Stimulated activated CD4-positive, alpha-beta T cell treated with anti-CD3 and anti-CD28 coated beads, Interleukin-4, amount 100 ng/mL, for 4 hours (primary cell): ENCODE measurements around the gene AATK.

Source experiments
- DNase-seq, 2 experiments: peaks; one replicate each; pipeline ENCODE4 v3.0.0-alpha.2; 2020

Gene AATK

DNA sequence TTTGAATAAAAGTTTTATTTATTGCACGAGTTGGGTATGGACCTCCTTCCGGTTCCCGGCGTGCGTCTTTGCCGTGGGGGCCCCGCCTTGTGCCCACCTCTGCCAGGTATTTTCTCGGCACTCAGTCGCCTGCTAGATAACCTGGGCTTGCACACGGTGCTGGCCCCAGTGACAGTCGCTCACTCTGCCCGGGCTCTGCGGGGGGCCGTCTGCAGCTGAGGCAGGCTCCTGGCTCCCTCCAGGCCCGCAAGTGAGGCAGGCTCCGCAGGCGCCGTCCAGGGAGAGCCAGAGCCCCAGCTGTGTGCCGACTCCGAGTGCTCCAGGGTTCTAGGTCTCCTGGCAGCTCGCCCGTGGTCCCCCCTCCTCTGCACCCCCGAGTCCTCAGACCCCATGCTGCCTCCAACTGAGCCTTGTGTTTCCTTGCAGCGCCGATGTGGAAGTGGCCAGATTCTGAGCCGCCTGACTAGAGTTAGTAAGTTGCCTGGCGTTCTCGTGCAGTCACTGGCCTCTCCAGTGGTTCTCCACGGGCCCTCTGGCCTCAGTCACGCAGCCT, 55.5 kb downstream of the AATK start:
- DNase-seq: no peak

DNA sequence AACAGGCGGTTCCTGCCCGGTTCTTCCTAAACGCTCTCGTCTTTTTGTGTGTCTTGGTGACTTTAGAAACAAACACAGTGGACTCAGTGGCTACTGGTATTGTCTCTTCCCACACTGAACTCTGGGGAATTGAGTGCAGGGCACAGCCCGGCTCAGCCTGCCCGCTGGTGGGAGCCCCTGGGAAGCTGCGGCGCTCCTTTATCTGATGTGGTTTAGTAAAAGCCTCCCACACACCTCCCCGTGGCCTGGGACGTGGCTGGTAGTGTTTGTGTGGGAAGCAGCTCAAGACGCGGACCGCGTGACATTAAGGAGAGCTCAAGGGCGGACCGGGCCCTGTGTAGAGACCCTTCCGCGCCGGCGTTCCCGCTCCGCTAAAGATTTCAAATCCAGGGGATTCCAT, 56.1 kb downstream of the AATK start:
- no peak for DNase-seq

DNA sequence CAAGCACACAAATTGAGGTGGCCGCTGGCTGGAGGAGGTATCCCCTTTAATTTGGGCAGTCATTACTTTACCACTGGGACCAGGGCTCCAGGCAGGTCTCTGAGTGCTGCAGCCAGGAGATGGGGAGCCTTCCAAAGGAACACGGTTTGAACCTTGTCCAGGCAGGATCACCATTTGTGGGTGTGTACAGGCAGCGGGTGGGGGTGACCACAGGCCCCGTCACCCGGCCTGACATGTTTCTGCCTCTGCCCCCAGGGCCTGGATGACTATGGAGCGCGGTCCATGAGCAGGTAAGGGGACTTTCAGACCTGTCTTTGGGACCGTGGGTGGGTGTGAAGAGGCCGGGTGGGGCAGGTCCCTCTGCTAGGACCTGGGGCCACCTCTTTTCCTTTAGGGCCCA, 57.8 kb downstream of the AATK start:
- no peak for DNase-seq

DNA sequence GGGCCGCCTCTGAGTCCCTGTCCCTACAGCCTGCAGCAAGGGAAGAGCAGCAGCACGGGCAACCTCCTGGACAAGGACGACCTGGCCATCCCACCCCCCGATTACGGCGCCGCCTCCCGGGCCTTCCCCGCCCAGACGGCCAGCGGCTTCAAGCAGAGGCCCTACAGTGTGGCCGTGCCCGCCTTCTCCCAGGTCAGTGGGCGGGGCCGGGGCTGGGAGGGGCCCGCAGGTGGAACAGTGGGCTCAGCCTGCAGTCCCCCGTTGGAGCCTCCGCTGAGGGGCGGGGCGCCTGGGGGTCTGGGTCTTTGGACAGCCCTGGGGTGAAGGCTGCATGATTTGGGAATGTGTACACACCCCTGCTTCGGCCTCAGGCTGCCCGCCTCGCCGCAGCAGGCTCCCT, 59.3 kb downstream of the AATK start:
- DNase-seq: no peak

DNA sequence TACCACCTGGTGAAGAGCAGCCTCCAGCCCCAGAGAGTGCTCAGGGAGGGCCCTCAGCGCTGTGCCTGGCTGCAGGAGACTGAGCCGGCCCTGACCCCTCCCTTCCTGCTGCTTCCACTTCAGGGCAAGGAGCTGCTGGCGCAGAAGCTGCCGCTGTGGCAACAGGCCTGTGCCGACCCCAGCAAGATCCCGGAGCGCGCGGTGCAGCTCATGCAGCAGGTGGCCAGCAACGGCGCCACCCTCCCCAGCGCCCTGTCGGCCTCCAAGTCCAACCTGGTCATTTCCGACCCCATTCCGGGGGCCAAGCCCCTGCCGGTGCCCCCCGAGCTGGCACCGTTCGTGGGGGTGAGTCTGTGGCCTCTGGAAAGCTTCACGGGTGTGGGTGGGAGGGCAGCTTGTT, 62.6 kb downstream of the AATK start:
- DNase-seq: no peak

DNA sequence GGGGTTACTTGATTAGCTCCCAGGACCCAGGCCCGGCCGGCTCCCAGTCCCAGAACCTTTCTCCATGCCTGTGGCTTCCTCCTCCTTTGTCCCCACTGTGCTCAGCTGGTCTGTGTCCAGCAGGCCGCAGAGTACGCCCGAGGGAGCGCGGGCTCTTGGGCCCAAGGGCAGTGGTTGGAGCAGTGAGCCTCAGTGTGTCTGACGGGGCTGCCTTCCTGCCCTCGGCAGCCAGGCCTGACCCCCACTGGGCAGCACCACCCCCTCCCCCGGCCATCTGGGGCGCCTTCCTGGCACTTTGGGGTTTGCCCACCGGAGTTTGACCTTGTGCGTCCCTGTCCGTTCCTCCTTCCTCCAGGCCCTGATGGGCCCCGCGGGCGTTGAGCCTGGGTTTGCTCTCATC, 63.2 kb downstream of the AATK start:
- no peak for DNase-seq

DNA sequence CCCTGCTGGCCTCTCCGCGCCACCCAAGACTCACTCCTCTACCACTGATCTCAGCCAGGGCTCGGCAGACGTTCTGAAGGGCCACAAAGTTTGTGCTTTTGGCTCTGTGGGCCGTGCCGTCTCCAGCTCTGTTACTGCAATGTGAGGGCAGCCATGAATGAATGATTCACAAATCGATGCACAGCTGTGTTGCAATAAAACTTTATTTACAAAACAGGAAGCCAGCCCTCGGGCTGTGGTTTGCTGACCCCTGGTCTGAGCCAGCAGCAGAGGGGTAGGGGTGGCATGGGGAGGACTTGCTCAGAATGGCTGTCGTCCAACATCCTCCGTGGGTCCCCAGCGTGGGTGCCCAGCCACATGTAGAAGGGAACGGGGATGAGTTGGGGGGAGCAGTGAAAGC, 63.7 kb downstream of the AATK start:
- no peak for DNase-seq

DNA sequence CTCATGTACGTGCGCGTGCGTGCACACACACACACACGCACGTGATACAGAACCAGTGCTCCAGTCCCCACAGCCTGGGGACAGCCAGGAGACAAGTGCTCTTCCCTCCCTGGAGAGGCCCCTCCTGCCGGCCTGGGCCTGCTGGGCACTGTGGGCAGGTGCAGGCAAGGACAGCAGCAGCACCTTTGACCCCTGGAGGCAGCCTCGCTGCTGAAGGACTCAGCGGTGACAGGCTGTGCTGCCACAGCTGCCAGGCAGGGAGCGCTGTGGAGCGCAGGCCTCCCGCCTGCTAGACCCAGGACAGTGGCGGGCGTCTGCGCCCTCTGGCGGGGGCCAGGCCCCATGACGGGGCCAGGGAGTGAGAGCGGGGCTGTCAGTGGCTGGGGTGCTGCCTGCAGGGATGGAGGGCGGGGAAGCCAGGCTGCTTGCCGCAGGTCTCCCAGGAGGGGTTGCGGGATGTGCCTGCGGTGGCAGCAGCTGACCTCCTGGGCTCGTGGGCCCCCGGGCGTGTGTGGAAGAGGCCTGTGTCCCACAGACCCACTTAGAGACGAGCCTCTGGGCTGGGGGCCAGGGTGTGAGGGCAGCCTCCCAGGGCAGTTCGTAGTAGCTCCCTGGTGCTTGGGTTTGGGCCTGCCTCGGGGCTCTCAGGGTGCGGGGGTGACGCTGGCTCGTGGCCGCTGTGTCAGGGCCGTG, 64.3 kb downstream of the AATK start:
- peak; percentile 82 to 85 for DNase-seq

DNA sequence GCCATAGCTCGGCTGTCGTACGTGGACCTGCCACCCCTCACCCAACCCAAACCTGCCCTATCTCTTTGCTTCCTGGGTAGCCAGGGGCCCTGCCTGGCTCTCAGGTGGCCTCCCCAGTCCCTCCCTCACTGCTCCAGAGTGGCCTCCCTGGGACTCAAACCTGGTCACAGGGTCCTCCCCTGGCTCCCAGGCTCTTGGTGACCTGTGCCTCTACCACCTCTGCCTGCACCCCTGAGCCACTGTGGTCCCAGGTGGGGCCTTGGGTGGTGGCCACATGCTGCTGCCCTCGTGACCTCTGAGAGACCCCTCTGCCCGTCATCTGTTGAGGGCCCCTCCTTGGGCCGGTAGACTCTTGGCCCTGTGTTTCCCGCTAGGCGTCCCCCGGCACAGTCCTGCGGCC, 65.4 kb downstream of the AATK start:
- no peak for DNase-seq

DNA sequence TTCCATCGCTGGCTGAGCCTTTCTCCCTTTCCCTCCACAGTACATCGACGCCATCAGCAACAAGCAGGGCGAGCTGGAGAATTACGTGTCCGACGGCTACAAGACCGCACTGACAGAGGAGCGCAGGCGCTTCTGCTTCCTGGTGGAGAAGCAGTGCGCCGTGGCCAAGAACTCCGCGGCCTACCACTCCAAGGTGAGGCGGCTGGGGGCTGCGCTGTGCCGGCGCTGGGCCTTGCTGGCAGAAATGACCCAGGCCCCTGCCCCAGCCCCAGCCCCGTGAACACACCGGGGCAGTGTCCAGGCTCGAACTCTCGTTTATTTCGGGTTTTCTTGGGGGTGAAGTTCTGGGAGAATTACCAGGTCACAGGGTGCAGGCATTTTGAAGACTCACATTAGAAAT, 66.1 kb downstream of the AATK start:
- no peak for DNase-seq

DNA sequence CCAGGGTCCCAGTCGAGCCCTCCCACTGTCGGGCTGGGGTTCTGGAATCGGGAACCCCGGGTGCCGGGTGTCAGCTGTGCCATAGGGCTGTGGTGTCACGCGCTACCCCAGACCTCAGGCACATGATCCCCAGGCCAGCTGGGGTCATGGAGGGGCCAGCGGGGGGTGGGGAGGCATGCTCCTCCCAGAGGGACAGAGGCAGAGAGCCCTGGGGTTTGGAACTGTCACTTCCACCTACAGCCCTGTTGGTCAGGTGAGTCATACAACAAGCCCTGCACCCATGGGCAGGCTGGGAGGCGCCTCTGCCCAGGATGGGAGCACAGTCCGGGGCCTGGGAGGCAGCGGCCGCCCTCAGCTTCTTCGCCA, 68.1 kb downstream of the AATK start:
- no peak for DNase-seq

DNA sequence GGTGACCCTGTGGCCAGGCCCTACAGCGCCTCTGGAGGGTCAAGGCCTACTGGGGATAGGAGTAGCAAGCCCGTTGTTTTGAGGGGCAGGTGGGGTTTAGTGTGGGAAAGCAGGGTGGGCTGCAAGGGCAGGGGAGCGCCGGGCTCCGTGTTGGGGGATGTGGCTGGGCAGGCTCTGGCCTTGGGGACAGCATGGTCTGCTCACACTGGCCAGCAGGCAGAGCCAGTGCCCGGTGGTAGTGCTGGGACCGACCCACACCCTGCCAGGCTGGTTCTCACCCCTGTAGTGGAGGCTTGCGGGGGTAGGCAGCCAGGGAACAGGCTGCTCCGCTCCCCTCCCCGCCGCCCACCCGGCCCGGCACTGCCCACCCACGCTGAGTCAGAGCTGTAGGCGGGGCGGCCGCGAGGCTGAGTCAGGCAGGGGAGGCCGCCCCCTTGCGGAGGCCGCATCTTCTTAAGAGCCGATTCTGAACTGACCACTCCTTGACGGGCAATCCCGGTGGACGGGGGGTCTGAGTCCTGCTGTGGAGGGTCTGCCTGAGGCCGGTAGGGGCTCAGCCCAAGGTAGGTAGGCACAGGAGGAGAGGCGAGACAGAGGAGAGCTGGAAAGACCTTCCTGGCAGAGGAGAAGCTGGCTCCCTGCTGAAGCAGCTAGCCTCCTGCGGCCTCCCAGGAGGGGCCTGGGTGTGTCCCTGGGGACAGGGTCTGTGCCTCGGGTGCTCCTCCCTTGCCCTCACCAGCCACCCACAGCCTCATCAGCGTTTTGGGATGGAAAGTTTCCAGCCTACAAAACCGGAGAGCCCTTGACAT, 68.7 kb downstream of the AATK start:
- DNase-seq: peak; percentile 60 to 82

DNA sequence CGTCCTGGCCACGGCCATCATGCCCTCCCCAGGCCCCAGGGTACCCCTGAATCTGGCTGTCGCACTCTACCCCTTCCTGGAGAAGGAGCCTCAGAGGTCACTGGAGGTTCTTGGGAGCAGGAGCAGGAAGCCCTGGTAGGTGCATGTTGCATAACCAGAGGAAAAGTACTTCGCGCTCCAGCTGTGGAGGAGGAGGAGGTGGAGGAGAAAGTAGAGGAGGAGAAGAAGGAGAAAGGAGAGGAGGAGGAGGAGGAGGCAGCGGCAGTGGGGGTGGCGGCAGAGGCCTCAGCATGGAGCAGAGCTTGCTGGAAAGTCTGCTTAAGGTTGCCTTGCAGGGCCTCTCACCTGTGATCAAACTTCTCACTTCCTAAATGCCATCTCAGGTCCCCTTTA, 69.3 kb downstream of the AATK start:
- no peak for DNase-seq

DNA sequence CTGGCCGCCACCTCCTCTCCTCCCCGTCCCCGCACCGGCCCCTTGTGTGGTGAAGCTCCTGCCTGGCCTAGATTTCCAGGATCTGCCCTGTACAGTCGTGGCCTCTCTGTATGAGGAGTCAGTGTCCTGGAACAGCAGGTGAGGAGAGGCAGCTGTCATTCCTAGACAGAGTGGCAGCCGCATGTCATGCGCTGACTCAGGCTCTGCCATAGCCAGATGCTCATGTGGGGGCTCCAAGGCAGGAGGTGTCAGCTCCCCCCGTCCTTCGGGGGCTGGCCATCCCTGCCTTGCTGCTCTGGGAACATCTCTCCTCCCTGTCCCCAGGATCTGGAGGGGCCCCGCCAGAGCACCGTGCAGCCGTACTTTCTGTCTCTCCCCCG, 70.6 kb downstream of the AATK start:
- no peak for DNase-seq

DNA sequence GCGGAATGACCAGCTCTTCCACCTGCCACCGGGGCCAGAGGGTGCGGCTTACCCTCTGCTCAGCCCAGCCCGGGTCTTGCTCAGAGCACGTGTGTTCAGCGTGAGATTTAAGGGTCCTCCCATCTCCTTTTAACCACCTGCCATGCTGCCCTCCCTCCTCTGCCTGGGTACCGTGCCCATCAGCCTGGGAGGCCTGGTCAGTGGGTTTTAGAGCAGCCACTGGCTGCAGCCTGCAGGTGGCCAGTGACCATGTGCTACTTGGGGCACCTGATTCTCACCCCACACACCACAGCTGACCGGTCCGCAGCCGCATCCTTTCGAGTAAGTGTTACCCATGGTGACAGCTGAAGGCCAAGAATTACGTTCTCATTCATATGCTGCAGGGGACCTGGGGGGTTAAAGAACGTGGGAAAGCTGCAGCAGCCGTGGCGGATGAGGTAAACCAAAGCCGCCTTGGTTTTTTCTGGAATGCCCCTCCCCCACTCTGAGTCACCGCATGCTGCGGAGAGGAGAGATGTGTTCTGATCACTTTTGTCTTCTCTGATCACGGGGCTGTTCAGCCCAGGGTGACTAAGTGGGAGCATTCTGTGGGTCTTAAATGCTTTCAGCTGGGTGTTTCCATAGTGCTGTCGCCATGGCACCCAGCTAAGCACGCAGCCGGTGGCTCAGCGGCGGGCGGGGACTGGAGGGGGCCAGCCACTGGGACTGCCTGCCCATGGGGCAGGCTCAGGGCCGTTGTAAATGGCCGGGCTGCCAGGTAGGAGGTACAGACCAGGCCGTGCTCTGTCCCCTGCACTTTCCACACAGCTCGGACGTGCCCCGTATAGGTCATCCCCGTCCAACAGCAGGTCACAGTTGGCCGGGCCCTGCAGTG, 71.3 kb downstream of the AATK start:
- peak; percentile 70 to 87 for DNase-seq

DNA sequence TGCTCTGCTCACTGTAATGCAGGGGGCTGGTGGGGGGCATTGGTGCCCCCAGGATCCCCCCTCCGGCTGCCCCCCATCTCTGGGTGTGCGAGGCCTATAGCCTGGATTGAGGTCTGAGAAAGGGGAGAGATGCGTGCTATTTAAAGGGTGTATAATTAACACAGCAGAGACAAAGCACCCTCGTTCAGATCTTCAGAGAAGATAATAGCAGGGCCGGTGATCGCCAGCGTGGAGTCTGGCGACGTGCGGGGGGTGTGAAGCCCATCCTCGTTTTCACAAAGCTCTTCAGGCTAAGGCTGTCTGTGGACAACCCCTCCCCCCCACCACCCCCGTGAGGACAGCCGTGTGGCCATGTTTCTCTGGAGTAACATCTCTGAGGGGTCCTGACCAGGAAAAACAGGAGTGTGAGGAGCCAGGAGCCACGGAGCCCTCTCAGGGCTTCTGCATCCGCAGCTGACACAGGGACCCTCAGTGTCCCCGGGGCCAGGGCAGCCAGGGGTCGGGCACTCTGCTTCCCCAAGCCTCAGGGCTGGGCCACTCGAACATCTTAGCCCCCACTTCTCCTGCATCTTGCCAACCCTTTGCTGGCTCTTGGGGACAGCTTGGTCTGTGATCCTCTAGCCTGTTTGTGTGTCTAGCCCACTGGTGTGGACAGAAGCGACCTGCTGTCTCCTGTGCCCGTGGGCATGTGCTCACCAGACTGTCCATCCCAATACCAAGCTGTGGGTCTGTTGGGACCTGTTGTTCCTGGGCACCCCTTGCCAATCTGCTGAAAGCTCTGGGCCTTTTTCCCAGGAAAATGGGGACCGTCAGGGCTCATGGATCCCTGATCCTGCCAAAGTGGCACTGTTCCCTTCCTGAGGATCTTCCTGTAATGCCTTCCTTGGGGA, 72.2 kb downstream of the AATK start:
- no peak for DNase-seq

DNA sequence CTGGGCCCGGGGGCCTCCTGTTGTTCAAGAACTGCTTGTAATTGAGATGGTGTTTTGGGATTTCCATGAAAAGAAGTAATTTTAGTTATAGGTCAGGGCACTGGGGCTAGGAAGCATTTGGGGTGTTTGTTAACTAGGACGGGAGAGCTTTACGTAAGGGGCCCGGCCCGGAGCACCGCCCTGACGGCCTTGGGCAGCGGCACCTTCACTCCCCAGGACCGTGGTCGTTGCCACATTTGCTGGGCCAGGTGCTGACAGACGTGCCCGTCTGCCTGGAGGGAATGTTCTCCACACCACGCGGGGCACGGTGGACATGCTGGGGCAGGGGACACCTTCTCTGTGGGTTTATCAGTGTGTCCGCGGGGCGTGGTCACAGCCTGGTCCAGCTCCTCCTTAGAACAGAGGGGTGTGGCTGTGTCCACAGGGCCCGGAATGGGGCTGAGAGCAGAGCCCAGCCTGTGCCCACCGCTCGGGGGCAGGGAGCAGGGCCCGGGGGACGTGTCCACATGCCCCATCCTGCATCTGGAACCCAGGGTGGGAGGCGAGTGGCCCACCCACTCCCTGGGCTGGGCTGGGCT, 73.4 kb downstream of the AATK start:
- DNase-seq: no peak

DNA sequence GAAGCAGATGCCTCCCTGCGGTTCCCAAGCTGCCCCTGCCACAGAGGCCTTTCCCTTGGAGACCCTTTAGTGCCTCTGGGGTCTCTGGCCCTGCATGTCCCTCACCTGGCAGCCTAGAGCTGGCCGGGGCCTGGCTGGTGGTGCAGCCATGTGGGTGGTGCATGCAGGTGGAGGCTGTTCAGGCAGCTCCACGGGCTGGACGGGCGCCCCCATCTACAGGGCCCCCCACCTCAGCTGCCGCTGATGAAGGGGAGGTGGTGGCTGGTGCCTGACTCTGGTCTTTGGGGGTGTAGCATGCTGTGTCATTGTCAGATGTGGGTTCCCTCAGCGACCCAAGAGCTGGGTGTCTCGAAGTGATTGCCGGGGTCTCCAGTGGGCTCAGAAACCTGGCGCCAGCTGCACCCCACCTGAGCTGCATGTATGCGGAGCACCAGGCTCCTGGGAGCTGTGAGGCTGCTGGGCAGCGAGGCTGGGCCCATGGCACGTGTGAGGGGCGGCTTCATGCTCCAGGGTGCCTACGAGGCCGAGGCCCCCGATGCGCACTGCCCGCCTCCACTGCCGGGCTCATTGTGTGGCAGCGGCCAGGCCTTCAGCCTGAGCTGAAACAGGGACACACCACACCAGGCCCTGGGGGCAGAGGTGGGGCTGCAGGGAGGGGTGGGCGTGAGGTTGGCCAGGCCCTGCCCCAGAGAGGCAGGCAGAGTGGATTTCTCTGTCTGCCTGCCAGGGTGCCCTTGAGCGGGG, 74.1 kb downstream of the AATK start:
- no peak for DNase-seq

DNA sequence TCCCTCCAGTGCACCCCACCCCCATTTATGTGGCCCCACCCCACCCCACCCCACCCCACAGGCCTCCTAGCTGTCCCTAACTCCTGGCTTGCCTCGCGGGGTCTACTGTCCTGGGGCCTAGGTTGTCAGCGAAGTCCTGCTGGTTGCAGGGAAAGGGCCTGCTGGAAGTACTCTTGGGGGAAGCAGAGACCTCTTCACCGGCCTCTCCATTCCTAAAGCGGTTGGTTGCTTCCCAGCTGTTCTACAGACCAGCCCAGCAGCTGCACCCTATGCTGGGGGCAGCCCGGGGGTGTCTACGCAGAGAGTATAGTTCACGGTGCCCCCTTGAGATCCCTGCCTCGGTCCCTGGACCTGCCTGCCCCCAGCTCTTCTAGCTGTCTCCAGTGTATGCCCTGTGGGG, 74.9 kb downstream of the AATK start:
- no peak for DNase-seq

DNA sequence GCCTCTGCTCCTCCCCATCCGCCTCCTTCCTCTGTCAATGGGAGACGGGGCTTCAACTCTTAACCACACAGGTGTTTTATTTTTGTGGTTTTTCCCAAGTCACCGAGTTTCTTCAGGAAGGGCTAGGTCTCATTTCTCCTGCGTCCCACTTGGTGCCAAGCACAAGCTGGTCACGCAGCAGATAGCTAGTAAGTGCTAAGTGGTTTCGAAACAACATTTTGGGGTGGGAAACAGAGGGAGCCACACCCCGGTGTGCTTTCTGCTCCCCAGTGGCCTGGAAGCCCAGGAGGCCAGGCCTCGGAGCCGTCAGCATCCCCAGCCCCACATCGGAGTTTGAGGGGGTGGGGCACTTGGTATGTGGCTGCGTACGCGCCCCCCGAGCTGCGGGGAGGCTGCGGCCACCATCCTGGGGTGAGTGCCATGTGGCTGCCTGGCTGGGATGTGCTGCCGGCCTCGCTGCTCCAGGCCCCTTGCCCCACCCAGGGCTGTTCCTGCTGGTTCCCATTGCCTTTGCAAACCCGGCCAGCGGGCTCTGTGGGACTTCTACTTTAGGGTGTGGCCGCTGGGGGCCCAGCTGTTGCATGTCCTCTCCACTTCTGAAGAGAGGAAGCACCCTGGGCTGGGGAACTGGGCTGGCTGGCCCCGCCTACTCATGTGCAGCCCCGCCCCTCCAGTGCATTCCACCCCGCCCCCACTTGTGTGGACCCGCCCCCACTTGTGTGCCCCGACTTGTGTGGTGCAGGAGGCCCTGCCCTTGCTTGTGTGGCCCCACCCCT, 75.5 kb downstream of the AATK start:
- peak in 1 of 2 experiments; percentile 25 for DNase-seq
